Thyroid gland (tissue), 4 donors: ENCODE measurements around the gene DHCR24. TPM values are rescaled to one million over a fixed set of nuclear protein-coding genes. Genes with fewer than 3 reads are reported as not detected.

Experiments used
- DNase-seq, 2 donors: peaks; one replicate each; pipeline ENCODE4 v3.0.0-alpha.2; 2019
- H3K27ac ChIP-seq, 3 donors: fragments of 200-600 bp; sonication (generic); 1 replicate in 2 of 3; 2 replicates in 1 of 3; pipeline ENCODE4 v1.5.1; 2016 to 2019; ENCODE audit warnings: mild to moderate bottlenecking in 1 of 3, moderate library complexity in 1 of 3
- H3K27me3 ChIP-seq: fragments of 200-600 bp; sonication (generic); one replicate; pipeline ENCODE4 v1.5.1; 2019
- H3K36me3 ChIP-seq, 2 donors: fragments of 200-600 bp; sonication (generic); one replicate each; pipeline ENCODE4 v1.5.1; 2016 to 2019
- H3K4me1 ChIP-seq, 2 donors: fragments of 200-600 bp; sonication (generic); one replicate each; pipeline ENCODE4 v1.5.1; 2017 to 2019
- H3K4me3 ChIP-seq, 3 donors: fragments of 200-600 bp; sonication (generic); replicated peaks in 1 of 3; 1 replicate in 2 of 3; 2 replicates in 1 of 3; pipeline ENCODE4 v1.5.1; 2016; ENCODE audit warnings: mild to moderate bottlenecking in 1 of 3
- H3K9me3 ChIP-seq: fragments of 200-600 bp; sonication (generic); one replicate; pipeline ENCODE4 v1.5.1; 2017
- CTCF ChIP-seq, 6 experiments: fragments of 200-600 bp in 3 of 6; fragments of 450-650 bp in 3 of 6; sonication (generic) in 3 of 6; IDR thresholded peaks; one replicate each; pipeline ENCODE4 v1.5.1; 2016 to 2019; ENCODE audit warnings: antibody characterized with exemption in 6 of 6, mild to moderate bottlenecking in 2 of 6, inconsistent platforms in 1 of 6, moderate library complexity in 1 of 6
- POLR2A ChIP-seq, 2 donors: fragments of 450-650 bp; IDR thresholded peaks; one replicate each; pipeline ENCODE4 v1.6.1; 2017; ENCODE audit warnings: antibody characterized with exemption in 2 of 2, mild to moderate bottlenecking in 2 of 2, moderate library complexity in 1 of 2
- WGBS, 2 donors: methylation state at CpG; one replicate each; pipeline ENCODE4 v1.1.5; 2017; 5-methylcytosine and 5-hydroxymethylcytosine counted together
- intact Hi-C: fragments of 100-400 bp; cut with DNase I; formaldehyde crosslinking; loops from one replicate; pipeline ENCODE4 v1.15.1; 2023
- total RNA-seq, 4 donors: library from RNA; depleted of rRNA; stranded (reverse); fragments of >200 nt; gene quantifications; one replicate each; pipeline ENCODE4 v1.2.3, GENCODE V29; 2016

The DHCR24 gene
- total RNA-seq, 4 donors from 2014 or later = 22.4 to 82.2 (median 40.4) TPM

GRCh38 chr1:54816130-54816529 is 70.9 kb downstream of the DHCR24 start:
- no peak overlapping the region for H3K4me3 ChIP-seq
- no peaks in the 10 kb centered on the region for H3K4me1 ChIP-seq
- H3K27ac ChIP-seq = no peak overlapping the region
- intact Hi-C loops = loop anchor here (10.0 kb wide), 1 partner anchor 321 kb away; no protein-coding TSS in a partner anchor
- H3K9me3 ChIP-seq = no peaks in the 10 kb centered on the region
- no peak for TF ChIP-seq CTCF (IDR thresholded peaks at IDR 0.05)
- no peak for TF ChIP-seq POLR2A (IDR thresholded peaks at IDR 0.05)
- DNase-seq = no peak
- 79 to 88% methylated on average over 4 to 6 of the region's 6 CpGs for whole genome bisulfite sequencing, 2 donors
- no peaks in the 10 kb centered on the region for H3K27me3 ChIP-seq
- H3K36me3 ChIP-seq = no peaks in the 10 kb centered on the region

- Histone ChIP-seq H3K9me3 (no peaks in the 10 kb centered on the region), H3K36me3 (no peaks in the 10 kb centered on the region), H3K4me1 (no peaks in the 10 kb centered on the region), H3K27ac (no peak overlapping the region), H3K27me3 (no peaks in the 10 kb centered on the region), H3K4me3 (no peak overlapping the region)
- intact Hi-C loops = loop anchor here (10.0 kb wide), 1 partner anchor 320 kb away; no protein-coding TSS in a partner anchor
- TF ChIP-seq CTCF (IDR thresholded peaks at IDR 0.05) (no peak), POLR2A (IDR thresholded peaks at IDR 0.05) (no peak)
- DNase-seq = no peak
- WGBS, 2 donors = 96 to 97% methylated on average over 7 of the region's 7 CpGs
These were observed 71.7 kb downstream of the DHCR24 start for GRCh38 chr1:54815086-54815876.

- no peaks in the 10 kb centered on the region for H3K36me3 ChIP-seq
- WGBS, 2 donors = 90 to 95% methylated on average over 4 to 5 of the region's 5 CpGs
- H3K27me3 ChIP-seq = no peaks in the 10 kb centered on the region
- no peaks in the 10 kb centered on the region for H3K4me1 ChIP-seq
- no peak for TF ChIP-seq CTCF (IDR thresholded peaks at IDR 0.05)
- TF ChIP-seq POLR2A (IDR thresholded peaks at IDR 0.05) = no peak
- DNase-seq = no peak
- no peak overlapping the region for H3K27ac ChIP-seq
- H3K4me3 ChIP-seq = no peak overlapping the region
- H3K9me3 ChIP-seq = no peaks in the 10 kb centered on the region
- intact Hi-C loops = loop anchor here (10.0 kb wide), 1 partner anchor 320 kb away; no protein-coding TSS in a partner anchor
These were observed 72.4 kb downstream of the DHCR24 start for GRCh38 chr1:54814571-54814970.

- intact Hi-C loops = loop anchor here (10.0 kb wide), 1 partner anchor 319 kb away; no protein-coding TSS in a partner anchor
- Histone ChIP-seq H3K27me3 (no peaks in the 10 kb centered on the region), H3K4me1 (no peaks in the 10 kb centered on the region), H3K27ac (no peak overlapping the region), H3K4me3 (no peak overlapping the region), H3K9me3 (no peaks in the 10 kb centered on the region), H3K36me3 (no peaks in the 10 kb centered on the region)
- no peak for TF ChIP-seq POLR2A (IDR thresholded peaks at IDR 0.05)
- WGBS, 2 donors = 75 to 90% methylated on average over 7 to 10 of the region's 10 CpGs
- DNase-seq = no peak
These were observed 72.9 kb downstream of the DHCR24 start for GRCh38 chr1:54814126-54814498.

- Histone ChIP-seq H3K4me1 (no peaks in the 10 kb centered on the region), H3K9me3 (no peaks in the 10 kb centered on the region), H3K27ac (no peak overlapping the region), H3K36me3 (no peaks in the 10 kb centered on the region), H3K27me3 (no peaks in the 10 kb centered on the region), H3K4me3 (no peak overlapping the region)
- no peak for TF ChIP-seq CTCF (IDR thresholded peaks at IDR 0.05)
- no peak for TF ChIP-seq POLR2A (IDR thresholded peaks at IDR 0.05)
- intact Hi-C loops = loop anchor here (10.0 kb wide), 1 partner anchor 319 kb away; no protein-coding TSS in a partner anchor
- 68 to 70% methylated on average over 12 of the region's 13 CpGs for WGBS, 2 donors
- no peak for DNase-seq
These were observed 73.4 kb downstream of the DHCR24 start for GRCh38 chr1:54813485-54814125.
